Muscle layer of colon (tissue), 2 donors: ENCODE results near the gene DXO.
"Not testable (repeated sequence)": the region's sequence is repeated elsewhere in the genome, so short reads cannot be mapped to it uniquely, and the experiment has no call there.

Source experiments
- H3K27ac ChIP-seq: one replicate; pipeline ENCODE4 v1.7.0; 2013; ENCODE audit warnings: low read depth, mild to moderate bottlenecking, low read length, moderate library complexity
- H3K27me3 ChIP-seq, 2 donors: one replicate each; pipeline ENCODE4 v1.7.0; 2013; ENCODE audit warnings: low read length in 2 of 2, mild to moderate bottlenecking in 2 of 2; ENCODE audit not compliant: insufficient read depth in 2 of 2, control insufficient read depth in 1 of 2
- H3K36me3 ChIP-seq: one replicate; pipeline ENCODE4 v1.7.0; 2013; ENCODE audit warnings: mild to moderate bottlenecking, low read length; ENCODE audit not compliant: insufficient read depth
- H3K4me1 ChIP-seq: one replicate; pipeline ENCODE4 v1.7.0; 2013; ENCODE audit warnings: mild to moderate bottlenecking, low read length; ENCODE audit not compliant: insufficient read depth
- H3K4me3 ChIP-seq, 2 donors: one replicate each; pipeline ENCODE4 v1.7.0; 2013; ENCODE audit warnings: low read length in 2 of 2, low read depth in 1 of 2, mild to moderate bottlenecking in 1 of 2, moderate library complexity in 1 of 2
- H3K9ac ChIP-seq: one replicate; pipeline ENCODE4 v1.7.0; 2013; ENCODE audit warnings: low read length
- H3K9me3 ChIP-seq: one replicate; pipeline ENCODE4 v1.7.0; 2013; ENCODE audit warnings: mild to moderate bottlenecking, low read length
- donor health status: abdominal sarcoma.
- donor health status: Adenocarcinoma of cecum.

Gene DXO

DNA sequence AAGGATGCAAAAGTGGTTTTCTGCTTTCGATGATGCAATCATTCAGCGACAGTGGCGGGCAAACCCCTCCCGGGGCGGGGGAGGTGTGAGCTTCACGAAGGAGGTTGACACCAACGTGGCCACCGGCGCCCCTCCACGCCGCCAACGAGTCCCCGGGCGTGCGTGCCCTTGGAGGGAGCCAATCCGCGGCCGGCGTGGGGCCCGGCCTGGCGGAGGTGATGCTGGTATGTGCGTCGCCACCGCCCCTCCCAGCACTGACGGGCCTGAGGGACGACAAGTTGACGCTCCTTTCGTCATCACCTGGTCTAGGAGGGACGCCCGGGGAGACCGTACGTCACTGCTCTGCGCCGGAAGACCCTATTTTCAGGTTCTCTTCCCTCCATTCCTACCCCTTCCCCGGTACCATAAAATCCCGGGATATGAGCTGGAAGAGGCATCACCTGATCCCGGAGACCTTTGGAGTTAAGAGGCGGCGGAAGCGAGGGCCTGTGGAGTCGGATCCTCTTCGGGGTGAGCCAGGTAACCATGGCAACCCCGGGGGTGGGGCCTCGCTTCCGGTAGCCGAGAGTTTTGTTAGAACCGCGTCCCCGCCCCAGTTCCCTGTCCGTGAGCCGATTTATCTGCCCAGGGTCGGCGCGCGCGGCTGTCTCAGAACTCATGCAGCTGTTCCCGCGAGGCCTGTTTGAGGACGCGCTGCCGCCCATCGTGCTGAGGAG lies at the start of gene DXO:
TSS of gene DXO (minus strand) at position 146 of the 716 bp plus-strand sequence. CDS start 463 bp downstream, outside the sequence.
- Histone ChIP-seq H3K9ac (peak within 1 kb of the TSS; percentile 88), H3K4me1 (peaks cover 25% of the 10 kb centered on the region), H3K27ac (peak within 1 kb of the TSS; percentile 82), H3K4me3 (peak within 1 kb of the TSS; percentile 69 to 72), H3K9me3 (no peaks in the 10 kb centered on the region), H3K36me3 (peaks cover 32% of the 10 kb centered on the region), H3K27me3 (no peaks in the 10 kb centered on the region)

DNA sequence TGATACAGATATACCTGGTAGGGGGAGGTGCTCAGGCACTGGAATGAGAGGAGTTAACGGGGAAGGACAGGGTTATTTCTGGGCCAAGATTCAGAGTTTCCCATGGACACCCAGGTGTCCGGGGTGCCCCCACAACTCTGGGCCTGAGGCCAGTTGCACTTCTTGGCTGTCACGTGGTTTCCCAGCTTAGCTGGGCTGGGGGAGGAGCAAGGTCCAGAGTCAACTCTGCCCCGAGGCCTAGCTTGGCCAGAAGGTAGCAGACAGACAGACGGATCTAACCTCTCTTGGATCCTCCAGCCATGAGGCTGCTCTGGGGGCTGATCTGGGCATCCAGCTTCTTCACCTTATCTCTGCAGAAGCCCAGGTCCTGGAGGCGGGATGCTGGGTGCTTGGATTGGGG lies 42.6 kb upstream of the DXO start, which contains the start of gene C4B:
TSS of gene C4B (plus strand) at position 249 of the 400 bp plus-strand sequence. CDS start at position 300, 51 bp downstream.
- not testable (repeated sequence) for H3K27me3 ChIP-seq, H3K9ac ChIP-seq, H3K36me3 ChIP-seq, H3K9me3 ChIP-seq, H3K27ac ChIP-seq, H3K4me3 ChIP-seq, H3K4me1 ChIP-seq

DNA sequence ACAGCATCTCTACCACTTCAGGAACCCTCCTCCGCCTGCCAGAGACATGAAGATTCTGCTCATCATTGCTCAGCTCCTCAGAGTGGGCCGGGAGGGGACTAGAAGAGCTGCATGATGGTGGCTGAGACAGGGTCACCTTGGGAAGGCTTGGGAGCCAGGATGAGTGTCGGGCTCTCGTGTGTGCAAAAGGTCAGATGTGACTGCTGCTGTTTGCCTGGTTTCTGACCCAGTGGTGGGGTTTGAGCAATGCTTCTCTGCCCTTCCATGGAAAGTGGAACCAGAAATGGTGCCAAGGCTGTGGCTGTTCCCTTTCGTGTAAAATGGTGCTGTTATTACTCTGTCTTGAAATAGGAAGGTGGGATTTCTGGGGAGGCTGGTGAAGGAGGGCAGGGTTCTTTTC lies 41.8 kb upstream of the DXO start:
- H3K9ac ChIP-seq, H3K4me3 ChIP-seq: not testable (repeated sequence)

DNA sequence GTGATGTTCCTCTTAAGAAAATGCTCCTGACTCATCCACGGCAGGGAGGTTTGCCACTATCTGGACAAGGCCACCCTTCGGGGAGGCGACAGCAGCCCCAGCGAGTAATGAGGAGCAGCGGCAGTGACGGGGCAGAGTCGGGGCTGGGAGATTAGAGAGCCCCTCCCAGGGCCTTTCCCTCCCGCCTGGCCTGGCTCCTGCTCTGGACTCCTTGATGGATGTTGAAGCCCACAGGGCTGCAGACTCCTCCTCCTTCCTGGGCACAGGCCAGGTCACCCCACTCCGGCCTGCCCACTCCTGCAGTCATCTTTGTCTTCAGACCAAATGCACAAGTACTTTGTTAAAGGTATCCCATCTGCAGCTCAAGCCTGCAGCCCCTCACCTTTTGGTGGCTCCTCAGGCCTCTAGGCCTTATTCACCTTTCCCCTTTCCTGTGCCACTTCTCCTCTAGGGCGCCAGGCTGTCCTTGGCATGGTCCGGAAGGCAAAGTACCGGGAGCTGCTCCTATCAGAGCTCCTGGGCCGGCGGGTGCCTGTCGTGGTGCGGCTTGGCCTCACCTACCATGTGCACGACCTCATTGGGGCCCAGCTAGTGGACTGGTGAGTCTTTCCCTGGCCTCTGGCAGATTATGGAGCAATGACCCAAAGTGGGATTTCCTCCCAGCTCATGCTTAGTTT lies 41.1 kb upstream of the DXO start:
- not testable (repeated sequence) for H3K36me3 ChIP-seq

More for the DNA sequence above, 41.8 kb upstream of the DXO start:
- H3K27me3 ChIP-seq, H3K9me3 ChIP-seq, H3K4me1 ChIP-seq, H3K27ac ChIP-seq, H3K36me3 ChIP-seq: not testable (repeated sequence)

DNA sequence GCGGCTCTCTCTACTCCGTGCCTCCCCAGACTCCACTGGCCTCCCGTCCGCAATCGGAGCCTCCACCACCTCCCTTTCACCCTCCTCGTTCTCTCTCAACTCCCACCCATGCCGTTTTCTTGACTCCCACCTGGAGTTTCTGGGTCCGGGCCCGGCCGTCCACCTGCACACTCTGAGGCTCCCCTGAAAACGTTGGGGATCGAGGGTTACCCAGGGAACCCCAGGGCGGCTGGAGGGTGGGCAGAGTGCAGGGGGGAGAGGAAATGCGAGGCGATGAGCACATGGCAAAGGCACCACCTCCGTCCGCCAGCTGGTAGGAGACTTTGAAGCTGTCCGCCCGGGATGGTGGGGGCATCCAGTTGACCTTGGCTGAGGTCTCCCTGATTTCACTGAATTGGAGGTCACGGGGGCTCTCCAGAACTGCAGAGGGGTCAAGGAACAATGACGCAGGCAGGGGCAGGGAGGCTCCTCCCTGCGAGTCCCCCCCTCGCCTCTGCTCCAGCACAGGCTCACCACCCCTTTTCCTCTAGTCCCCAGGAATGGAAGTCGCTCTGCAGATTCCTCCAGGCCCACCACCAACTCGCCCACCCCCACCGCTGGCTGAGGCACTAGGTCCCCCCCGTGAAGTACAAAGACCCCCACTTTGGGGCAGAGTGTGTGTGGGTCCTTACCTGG lies 39.1 kb upstream of the DXO start:
- not testable (repeated sequence) for H3K9ac ChIP-seq, H3K4me3 ChIP-seq, H3K9me3 ChIP-seq, H3K36me3 ChIP-seq, H3K27ac ChIP-seq, H3K4me1 ChIP-seq, H3K27me3 ChIP-seq

More for the DNA sequence above, 41.1 kb upstream of the DXO start:
- not testable (repeated sequence) for H3K4me1 ChIP-seq, H3K4me3 ChIP-seq, H3K9me3 ChIP-seq, H3K9ac ChIP-seq, H3K27me3 ChIP-seq, H3K27ac ChIP-seq

DNA sequence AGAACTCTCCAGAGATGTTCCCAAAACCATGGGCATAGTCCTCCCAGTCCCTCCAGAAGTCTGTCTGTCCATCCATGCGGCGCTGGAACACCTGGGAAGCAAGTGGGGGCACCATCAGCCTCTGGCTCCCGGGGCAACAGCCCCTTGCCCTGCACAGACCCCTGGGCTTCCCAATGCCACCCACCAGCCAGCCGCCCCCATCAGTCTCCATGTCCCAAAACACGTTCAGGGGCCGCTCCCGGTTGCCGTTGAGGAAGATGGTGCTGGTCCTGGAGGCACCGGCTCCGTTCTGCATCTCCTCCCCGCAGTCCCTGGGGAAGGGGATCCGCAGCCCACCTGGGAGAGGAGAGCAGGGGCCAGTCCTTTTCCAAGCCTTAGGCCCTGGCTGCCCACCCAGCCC lies 37.6 kb upstream of the DXO start:
- not testable (repeated sequence) for H3K4me3 ChIP-seq, H3K36me3 ChIP-seq, H3K4me1 ChIP-seq, H3K9ac ChIP-seq, H3K9me3 ChIP-seq, H3K27ac ChIP-seq, H3K27me3 ChIP-seq

DNA sequence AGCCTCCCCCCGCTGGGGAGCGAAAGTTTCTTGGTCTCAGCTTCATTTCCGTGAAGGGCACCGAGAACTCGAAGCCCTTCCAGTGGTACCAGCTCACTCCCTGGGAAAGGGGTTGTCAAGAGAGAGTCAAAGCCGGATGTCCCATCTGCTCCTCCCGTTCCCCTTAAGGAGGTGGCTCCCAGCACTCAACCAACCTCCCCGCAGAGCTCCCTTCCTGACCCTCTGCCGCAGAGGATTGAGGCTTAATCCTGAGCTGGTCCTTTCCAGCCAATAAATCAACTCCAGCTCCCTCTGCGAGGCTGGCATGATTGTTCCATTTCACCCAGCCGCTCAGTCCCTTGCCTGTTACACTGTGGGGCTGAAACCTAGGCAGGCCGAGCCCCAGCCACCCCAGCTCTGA lies 36.7 kb upstream of the DXO start:
- H3K4me1 ChIP-seq, H3K27me3 ChIP-seq, H3K9ac ChIP-seq, H3K9me3 ChIP-seq, H3K36me3 ChIP-seq, H3K4me3 ChIP-seq, H3K27ac ChIP-seq: not testable (repeated sequence)

DNA sequence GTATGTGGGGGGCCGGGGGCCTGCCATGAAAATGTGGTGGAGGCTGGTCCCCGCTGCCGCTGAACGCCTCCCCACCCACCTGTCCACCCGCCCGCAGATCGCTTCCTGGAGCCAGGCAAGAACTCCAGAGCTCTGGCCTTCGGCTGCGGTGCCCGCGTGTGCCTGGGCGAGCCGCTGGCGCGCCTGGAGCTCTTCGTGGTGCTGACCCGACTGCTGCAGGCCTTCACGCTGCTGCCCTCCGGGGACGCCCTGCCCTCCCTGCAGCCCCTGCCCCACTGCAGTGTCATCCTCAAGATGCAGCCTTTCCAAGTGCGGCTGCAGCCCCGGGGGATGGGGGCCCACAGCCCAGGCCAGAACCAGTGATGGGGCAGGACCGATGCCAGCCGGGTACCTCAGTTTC lies 36.1 kb upstream of the DXO start:
- H3K27me3 ChIP-seq, H3K27ac ChIP-seq, H3K9ac ChIP-seq, H3K4me1 ChIP-seq, H3K36me3 ChIP-seq, H3K9me3 ChIP-seq, H3K4me3 ChIP-seq: not testable (repeated sequence)

DNA sequence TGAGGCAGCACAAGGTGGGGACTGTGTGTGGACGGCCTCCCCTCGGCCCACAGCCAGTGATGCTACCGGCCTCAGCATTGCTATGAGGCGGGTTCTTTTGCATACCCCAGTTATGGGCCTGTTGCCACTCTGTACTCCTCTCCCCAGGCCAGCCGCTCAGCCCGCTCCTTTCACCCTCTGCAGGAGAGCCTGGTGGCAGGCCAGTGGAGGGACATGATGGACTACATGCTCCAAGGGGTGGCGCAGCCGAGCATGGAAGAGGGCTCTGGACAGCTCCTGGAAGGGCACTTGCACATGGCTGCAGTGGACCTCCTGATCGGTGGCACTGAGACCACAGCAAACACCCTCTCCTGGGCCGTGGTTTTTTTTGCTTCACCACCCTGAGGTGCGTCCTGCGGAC lies 35.1 kb upstream of the DXO start:
- H3K4me1 ChIP-seq, H3K27me3 ChIP-seq, H3K4me3 ChIP-seq, H3K36me3 ChIP-seq, H3K9ac ChIP-seq, H3K27ac ChIP-seq, H3K9me3 ChIP-seq: not testable (repeated sequence)

DNA sequence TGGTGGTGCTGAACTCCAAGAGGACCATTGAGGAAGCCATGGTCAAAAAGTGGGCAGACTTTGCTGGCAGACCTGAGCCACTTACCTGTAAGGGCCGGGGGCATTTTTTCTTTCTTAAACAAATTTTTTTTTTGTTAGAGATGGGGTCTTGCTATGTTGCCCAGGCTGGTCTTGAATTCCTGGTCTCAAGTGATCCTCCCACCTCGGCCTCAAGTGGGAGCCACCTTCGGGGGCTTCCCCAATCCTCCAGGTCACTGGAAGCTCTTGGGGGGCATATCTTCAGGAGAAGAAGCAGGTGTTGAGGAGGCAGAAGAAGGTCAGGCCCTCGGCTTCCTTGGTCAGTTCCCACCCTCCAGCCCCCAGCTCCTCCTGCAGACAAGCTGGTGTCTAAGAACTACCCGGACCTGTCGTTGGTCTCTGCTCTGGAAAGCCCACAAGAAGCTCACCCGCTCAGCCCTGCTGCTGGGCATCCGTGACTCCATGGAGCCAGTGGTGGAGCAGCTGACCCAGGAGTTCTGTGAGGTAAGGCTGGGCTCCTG lies 34.1 kb upstream of the DXO start:
- not testable (repeated sequence) for H3K27ac ChIP-seq, H3K27me3 ChIP-seq, H3K9me3 ChIP-seq, H3K4me1 ChIP-seq, H3K36me3 ChIP-seq, H3K9ac ChIP-seq, H3K4me3 ChIP-seq

DNA sequence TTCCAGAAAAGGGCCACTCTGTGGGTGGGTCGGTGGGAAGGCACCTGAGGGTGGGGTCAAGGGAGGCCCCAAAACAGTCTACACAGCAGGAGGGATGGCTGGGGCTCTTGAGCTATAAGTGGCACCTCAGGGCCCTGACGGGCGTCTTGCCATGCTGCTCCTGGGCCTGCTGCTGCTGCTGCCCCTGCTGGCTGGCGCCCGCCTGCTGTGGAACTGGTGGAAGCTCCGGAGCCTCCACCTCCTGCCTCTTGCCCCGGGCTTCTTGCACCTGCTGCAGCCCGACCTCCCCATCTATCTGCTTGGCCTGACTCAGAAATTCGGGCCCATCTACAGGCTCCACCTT lies 33.6 kb upstream of the DXO start:
- not testable (repeated sequence) for H3K27ac ChIP-seq, H3K4me1 ChIP-seq, H3K9ac ChIP-seq, H3K36me3 ChIP-seq, H3K4me3 ChIP-seq, H3K27me3 ChIP-seq, H3K9me3 ChIP-seq
